Astrocyte of the spinal cord (primary cell): Measurements from ENCODE around the gene TRIM71.

Source experiments
- DNase-seq: peaks from one replicate; pipeline ENCODE4 v3.0.0; 2011; ENCODE audit warnings: low read depth, low spot score
- H3K4me3 ChIP-seq: 2 replicates; pipeline ENCODE4 v1.5.1; 2011; ENCODE audit warnings: low read depth, mild to moderate bottlenecking, low read length, moderate library complexity
- CTCF ChIP-seq: IDR thresholded peaks from 2 replicates; pipeline ENCODE4 v1.5.1; 2012; ENCODE audit warnings: low read depth, mild to moderate bottlenecking, low read length, inconsistent platforms
- in situ Hi-C: cut with HindIII; loops from 2 replicates; pipeline ENCODE4 v1.10.0; 2017; ENCODE audit warnings: low sequenced_read_pairs

Gene TRIM71

GRCh38 chr3:32856901-32857507 lies 39.2 kb downstream of the TRIM71 start:
- TF ChIP-seq CTCF: no peak
- in situ Hi-C loops: no loop called here
- no peak overlapping the region for H3K4me3 ChIP-seq
- no peak for DNase-seq

- DNase-seq: no peak
- in situ Hi-C loops: no loop called here
- no peak overlapping the region for H3K4me3 ChIP-seq
- no peak for TF ChIP-seq CTCF
Observed at GRCh38 chr3:32857921-32858320, 40.1 kb downstream of the TRIM71 start.

GRCh38 chr3:32859604-32860237 lies 41.9 kb downstream of the TRIM71 start:
- in situ Hi-C loops: no loop called here
- no peak for DNase-seq
- TF ChIP-seq CTCF: no peak
- no peak overlapping the region for H3K4me3 ChIP-seq

GRCh38 chr3:32860499-32860898 lies 42.7 kb downstream of the TRIM71 start:
- DNase-seq: no peak
- in situ Hi-C loops: no loop called here
- TF ChIP-seq CTCF: no peak
- H3K4me3 ChIP-seq: no peak overlapping the region

GRCh38 chr3:32861681-32862080 lies 43.9 kb downstream of the TRIM71 start:
- DNase-seq: no peak
- in situ Hi-C loops: no loop called here
- H3K4me3 ChIP-seq: no peak overlapping the region
- no peak for TF ChIP-seq CTCF

GRCh38 chr3:32862247-32862935 lies 44.6 kb downstream of the TRIM71 start:
- no peak for TF ChIP-seq CTCF
- in situ Hi-C loops: no loop called here
- DNase-seq: peak; percentile 3
- H3K4me3 ChIP-seq: no peak overlapping the region
